Thoracic aorta (tissue), 2 donors: ENCODE measurements around the gene SPEM3. TPM values are rescaled to one million over a fixed set of nuclear protein-coding genes. Genes with fewer than 3 reads are reported as not detected.

Experiments used
- ATAC-seq: fragments of 150-250 bp; one replicate; pipeline ENCODE4 v1.8.0; 2017; ENCODE audit warnings: low read depth; ENCODE audit not compliant: insufficient number of reproducible peaks, low FRiP score
- DNase-seq: peaks from one replicate; pipeline ENCODE4 v3.0.0-alpha.2; 2020; ENCODE audit warnings: low spot score
- H3K27ac ChIP-seq, 2 donors: fragments of 200-600 bp; sonication (generic); 1 replicate in 1 of 2; 2 replicates in 1 of 2; pipeline ENCODE4 v1.5.1; 2016; ENCODE audit warnings: mild to moderate bottlenecking in 2 of 2, moderate library complexity in 2 of 2
- H3K27me3 ChIP-seq: fragments of 200-600 bp; sonication (generic); replicated peaks from 2 replicates; pipeline ENCODE4 v1.6.0; 2016; ENCODE audit warnings: mild to moderate bottlenecking; ENCODE audit not compliant: insufficient read depth
- H3K36me3 ChIP-seq: fragments of 200-600 bp; sonication (generic); one replicate; pipeline ENCODE4 v1.5.1; 2016
- H3K4me1 ChIP-seq, 2 donors: fragments of 200-600 bp; sonication (generic); 1 replicate in 1 of 2; 2 replicates in 1 of 2; pipeline versions ENCODE4 v1.5.1 to v1.6.0; 2016; ENCODE audit warnings: low read depth in 2 of 2, mild to moderate bottlenecking in 1 of 2; ENCODE audit not compliant: control insufficient read depth in 1 of 2
- H3K4me3 ChIP-seq: fragments of 200-600 bp; sonication (generic); 2 replicates; pipeline ENCODE4 v1.5.1; 2016; ENCODE audit warnings: mild to moderate bottlenecking
- H3K9me3 ChIP-seq: fragments of 200-600 bp; sonication (generic); 2 replicates; pipeline ENCODE4 v1.5.1; 2016
- total RNA-seq, 2 donors: library from RNA; depleted of rRNA; stranded (reverse); fragments of >200 nt; gene quantifications; one replicate each; pipeline versions ENCODE4 v1.1.0 to v1.2.3, GENCODE V29; 2016
- TF ChIP-seq, protein P1 (sequence below): fragments of 200-600 bp; sonication (generic); IDR thresholded peaks from one replicate; pipeline ENCODE4 v1.5.1; 2019; ENCODE audit warnings: antibody characterized with exemption

Gene SPEM3
- total RNA-seq, 2 donors from 2014 or later: not detected

- DNase-seq: no peak
- TF ChIP-seq, protein P1, sequence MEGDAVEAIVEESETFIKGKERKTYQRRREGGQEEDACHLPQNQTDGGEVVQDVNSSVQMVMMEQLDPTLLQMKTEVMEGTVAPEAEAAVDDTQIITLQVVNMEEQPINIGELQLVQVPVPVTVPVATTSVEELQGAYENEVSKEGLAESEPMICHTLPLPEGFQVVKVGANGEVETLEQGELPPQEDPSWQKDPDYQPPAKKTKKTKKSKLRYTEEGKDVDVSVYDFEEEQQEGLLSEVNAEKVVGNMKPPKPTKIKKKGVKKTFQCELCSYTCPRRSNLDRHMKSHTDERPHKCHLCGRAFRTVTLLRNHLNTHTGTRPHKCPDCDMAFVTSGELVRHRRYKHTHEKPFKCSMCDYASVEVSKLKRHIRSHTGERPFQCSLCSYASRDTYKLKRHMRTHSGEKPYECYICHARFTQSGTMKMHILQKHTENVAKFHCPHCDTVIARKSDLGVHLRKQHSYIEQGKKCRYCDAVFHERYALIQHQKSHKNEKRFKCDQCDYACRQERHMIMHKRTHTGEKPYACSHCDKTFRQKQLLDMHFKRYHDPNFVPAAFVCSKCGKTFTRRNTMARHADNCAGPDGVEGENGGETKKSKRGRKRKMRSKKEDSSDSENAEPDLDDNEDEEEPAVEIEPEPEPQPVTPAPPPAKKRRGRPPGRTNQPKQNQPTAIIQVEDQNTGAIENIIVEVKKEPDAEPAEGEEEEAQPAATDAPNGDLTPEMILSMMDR: no peak
- peaks cover 27 to 55% of the 10 kb centered on the region in 2 donors for H3K4me1 ChIP-seq
- no peak overlapping the region for H3K27ac ChIP-seq
- no peaks in the 10 kb centered on the region for H3K9me3 ChIP-seq
- ATAC-seq: no peak
- peaks cover 5% of the 10 kb centered on the region for H3K27me3 ChIP-seq
- no peak overlapping the region for H3K4me3 ChIP-seq
- no peaks in the 10 kb centered on the region for H3K36me3 ChIP-seq
These were observed 13.5 kb downstream of the SPEM3 start for GRCh38 chr17:7442142-7442541.

GRCh38 chr17:7443499-7444485 is 15.1 kb downstream of the SPEM3 start:
- Histone ChIP-seq H3K4me3 (no peak overlapping the region), H3K27me3 (peaks cover 16% of the 10 kb centered on the region), H3K4me1 (peaks cover 16 to 40% of the 10 kb centered on the region in 2 donors), H3K36me3 (no peaks in the 10 kb centered on the region), H3K9me3 (no peaks in the 10 kb centered on the region), H3K27ac (no peak overlapping the region)
- ATAC-seq: no peak
- DNase-seq: no peak
- TF ChIP-seq, protein P1: no peak

- Histone ChIP-seq H3K4me1 (peaks cover 10 to 32% of the 10 kb centered on the region in 2 donors), H3K36me3 (no peaks in the 10 kb centered on the region), H3K9me3 (no peaks in the 10 kb centered on the region), H3K27me3 (peaks cover 11% of the 10 kb centered on the region), H3K4me3 (peak within 1 kb of the TSS; percentile 71), H3K27ac (no peak within 1 kb of the TSS)
- DNase-seq: no peak
- no peak for ATAC-seq
- TF ChIP-seq, protein P1: no peak
These were observed 16.3 kb downstream of the SPEM3 start, which contains the start of gene CHRNB1 for GRCh38 chr17:7444682-7445618. Gene CHRNB1, plus strand, starts transcription at chr17:7445061. Its CDS starts 67 bp downstream, at chr17:7445128.

- Histone ChIP-seq H3K27ac (no peak overlapping the region), H3K4me3 (peak overlapping the region; percentile 71), H3K4me1 (peaks cover 7 to 26% of the 10 kb centered on the region in 2 donors), H3K9me3 (no peaks in the 10 kb centered on the region), H3K36me3 (no peaks in the 10 kb centered on the region), H3K27me3 (peaks cover 11% of the 10 kb centered on the region)
- no peak for DNase-seq
- no peak for ATAC-seq
- TF ChIP-seq, protein P1: no peak
These were observed 16.9 kb downstream of the SPEM3 start for GRCh38 chr17:7445619-7445968.

DNA sequence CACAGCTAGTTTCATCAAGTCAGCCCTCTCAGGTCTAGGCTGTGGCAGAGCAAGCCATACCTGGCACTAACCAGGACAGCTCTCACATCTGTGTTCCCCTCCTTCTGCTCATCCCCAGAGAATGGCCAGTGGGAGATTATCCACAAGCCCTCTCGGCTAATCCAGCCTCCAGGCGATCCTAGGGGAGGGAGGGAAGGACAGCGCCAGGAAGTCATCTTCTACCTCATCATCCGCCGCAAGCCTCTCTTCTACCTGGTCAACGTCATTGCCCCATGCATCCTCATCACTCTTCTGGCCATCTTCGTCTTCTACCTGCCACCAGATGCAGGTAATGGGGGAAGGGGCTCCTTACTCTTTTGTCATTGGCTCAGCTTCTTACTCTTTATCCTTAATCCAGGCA is 19.8 kb downstream of the SPEM3 start:
- Histone ChIP-seq H3K4me1 (peaks cover 7 to 22% of the 10 kb centered on the region in 2 donors), H3K36me3 (no peaks in the 10 kb centered on the region), H3K27me3 (peaks cover 11% of the 10 kb centered on the region), H3K4me3 (no peak overlapping the region), H3K9me3 (no peaks in the 10 kb centered on the region), H3K27ac (no peak overlapping the region)
- TF ChIP-seq, protein P1: no peak
- ATAC-seq (no peak), DNase-seq (no peak)
